OCI-LY1 (cell line): ENCODE measurements around the gene DIRAS1.

ENCODE experiments used
- CTCF ChIP-seq: fragments of 200-600 bp; sonication (generic), shearing (Covaris generic); IDR thresholded peaks from 2 replicates; pipeline ENCODE4 v1.5.1; 2017; ENCODE audit warnings: mild to moderate bottlenecking, antibody characterized with exemption, low read length, moderate library complexity, mixed read lengths
- EZH2 ChIP-seq: fragments of 200-600 bp; sonication (generic), shearing (Covaris generic); IDR thresholded peaks from 2 replicates; pipeline ENCODE4 v1.8.0; 2017; ENCODE audit warnings: borderline replicate concordance, mixed run types, mild to moderate bottlenecking, antibody characterized with exemption, low read length, moderate library complexity, mixed read lengths

- TF ChIP-seq CTCF (no peak), EZH2 (no peak)
These were observed 9.8 kb downstream of the DIRAS1 start for GRCh38 chr19:2711172-2711874.
